ENCODE data around the gene MRPS21.

DNA sequence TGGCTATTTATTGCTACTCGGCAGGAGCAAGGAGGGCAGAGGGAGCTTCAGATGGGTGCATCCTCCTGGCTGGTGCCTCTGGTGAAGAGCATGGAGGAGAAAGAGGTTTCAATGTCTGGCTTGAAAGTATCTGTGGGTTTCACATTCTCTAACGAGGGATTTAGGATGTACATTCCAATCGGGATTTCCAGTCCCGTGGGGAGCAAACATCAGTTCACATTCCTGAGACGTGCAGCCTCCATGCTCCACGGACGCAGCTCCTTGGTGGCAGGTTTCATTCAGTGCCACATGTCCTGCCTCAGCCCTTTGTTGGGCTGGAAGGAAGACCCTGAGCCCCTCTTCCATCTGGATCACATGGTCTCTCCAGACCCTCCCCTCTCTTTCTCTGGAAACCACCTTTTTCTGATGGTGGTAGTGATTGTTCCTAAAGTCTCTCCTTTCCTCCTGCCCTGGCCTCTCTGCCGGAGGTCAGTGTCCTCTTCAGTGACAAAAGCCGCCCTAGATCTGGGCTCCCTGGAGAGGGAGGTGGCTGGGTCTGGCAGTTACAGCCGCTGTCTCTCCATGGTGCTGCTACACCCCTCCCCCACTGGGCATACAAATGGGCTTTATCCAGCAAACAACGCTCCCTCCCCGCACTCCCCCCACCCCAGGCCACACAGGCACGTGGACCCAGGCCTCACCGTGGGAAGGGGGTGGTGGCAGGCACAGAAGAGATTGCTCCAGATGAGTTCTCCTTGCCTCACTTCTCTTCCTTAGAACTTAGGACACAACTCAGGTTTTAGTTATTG is 36.9 kb upstream of the MRPS21 start:
- TF ChIP-seq ELF4 (IDR thresholded peaks at IDR 0.05) (no peak), NFRKB (IDR thresholded peaks at IDR 0.05) (no peak), HDGF (IDR thresholded peaks at IDR 0.05; ENCODE audit: borderline replicate concordance) (no peak), TARDBP (IDR thresholded peaks at IDR 0.05) (no peak), FOXM1 (IDR thresholded peaks at IDR 0.05; ENCODE audit: borderline replicate concordance) (no peak), FOXK2 (IDR thresholded peaks at IDR 0.05) (no peak), ZNF384 (IDR thresholded peaks at IDR 0.05) (no peak), SUZ12 (IDR thresholded peaks at IDR 0.05) (no peak), SP1 (IDR thresholded peaks at IDR 0.05) (no peak), FOXA1 (IDR thresholded peaks at IDR 0.05) (no peak)
- TF ChIP-seq, protein P1, sequence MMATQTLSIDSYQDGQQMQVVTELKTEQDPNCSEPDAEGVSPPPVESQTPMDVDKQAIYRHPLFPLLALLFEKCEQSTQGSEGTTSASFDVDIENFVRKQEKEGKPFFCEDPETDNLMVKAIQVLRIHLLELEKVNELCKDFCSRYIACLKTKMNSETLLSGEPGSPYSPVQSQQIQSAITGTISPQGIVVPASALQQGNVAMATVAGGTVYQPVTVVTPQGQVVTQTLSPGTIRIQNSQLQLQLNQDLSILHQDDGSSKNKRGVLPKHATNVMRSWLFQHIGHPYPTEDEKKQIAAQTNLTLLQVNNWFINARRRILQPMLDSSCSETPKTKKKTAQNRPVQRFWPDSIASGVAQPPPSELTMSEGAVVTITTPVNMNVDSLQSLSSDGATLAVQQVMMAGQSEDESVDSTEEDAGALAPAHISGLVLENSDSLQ (IDR thresholded peaks at IDR 0.05) = no peak

All from HEK293T (cell line).